HepG2 (cell line): Measurements from ENCODE around the gene RARS1. TPM values are rescaled to one million over a fixed set of nuclear protein-coding genes. Genes with fewer than 3 reads are reported as not detected.
A peak's percentile ranks its signal among the peaks of the same experiment; 100 is the strongest.

Experiments used
- EHMT2 ChIP-seq: fragments of 200-600 bp; sonication (generic); IDR thresholded peaks from 2 replicates; pipeline ENCODE4 v1.7.0; 2017; ENCODE audit warnings: antibody characterized with exemption, low read depth, low read length, borderline replicate concordance
- ETV6 ChIP-seq: sonication (generic); formaldehyde crosslinking; conservative IDR thresholded peaks from 2 replicates; pipeline ENCODE4 v1.4.0; 2020; ENCODE audit warnings: missing genetic modification reagents
- HCFC1 ChIP-seq: fragments of 150-350 bp; IDR thresholded peaks from 2 replicates; pipeline ENCODE4 v1.6.1; 2014; ENCODE audit warnings: low read depth, low read length
- HDAC6 ChIP-seq: fragments of 200-600 bp; sonication (generic); IDR thresholded peaks from 2 replicates; pipeline ENCODE4 v1.7.0; 2017; ENCODE audit warnings: mild to moderate bottlenecking, antibody characterized with exemption, low read length, low read depth
- HMGA1 ChIP-seq: sonication (generic); formaldehyde crosslinking; conservative IDR thresholded peaks from 2 replicates; pipeline ENCODE4 v1.4.0; 2020; ENCODE audit warnings: missing genetic modification reagents
- HOXA9 ChIP-seq: sonication (generic); formaldehyde crosslinking; IDR thresholded peaks from 2 replicates; pipeline ENCODE4 v1.8.1; 2022; ENCODE audit warnings: missing genetic modification reagents, mild to moderate bottlenecking, moderate library complexity, borderline replicate concordance
- JUN ChIP-seq: sonication (generic); formaldehyde crosslinking; IDR thresholded peaks from 2 replicates; pipeline ENCODE4 v1.4.0; 2020; ENCODE audit warnings: mild to moderate bottlenecking, missing genetic modification reagents
- ONECUT2 ChIP-seq: sonication (generic); formaldehyde crosslinking; IDR thresholded peaks from 2 replicates; pipeline ENCODE4 v1.4.0; 2020; ENCODE audit warnings: missing genetic modification reagents
- RERE ChIP-seq: IDR thresholded peaks from 2 replicates; pipeline ENCODE4 v1.6.1; 2016; ENCODE audit warnings: low read depth, missing genetic modification reagents, missing compliant biosample characterization
- TEAD3 ChIP-seq: optimal IDR thresholded peaks from 2 replicates; pipeline ENCODE3; 2016; ENCODE audit warnings: borderline replicate concordance
- TEF ChIP-seq: sonication (generic); formaldehyde crosslinking; IDR thresholded peaks from 2 replicates; pipeline ENCODE4 v1.5.0; 2020; ENCODE audit warnings: missing genetic modification reagents
- ZNF503 ChIP-seq: sonication (generic); formaldehyde crosslinking; IDR thresholded peaks from 2 replicates; pipeline ENCODE4 v1.4.0; 2020; ENCODE audit warnings: missing genetic modification reagents
- ZNF605 ChIP-seq: sonication (generic); formaldehyde crosslinking; IDR thresholded peaks from 2 replicates; pipeline ENCODE4 v1.8.0; 2022; ENCODE audit warnings: mild to moderate bottlenecking, missing genetic modification reagents
- ZZZ3 ChIP-seq: sonication (generic); formaldehyde crosslinking; IDR thresholded peaks from 2 replicates; pipeline ENCODE4 v1.4.0; 2020; ENCODE audit warnings: missing genetic modification reagents, mild to moderate bottlenecking, borderline replicate concordance
- polyA plus RNA-seq, 8 experiments: library from polyadenylated mRNA; depleted of rRNA in 3 of 8; stranded (reverse) in 7 of 8; unstranded in 1 of 8; fragments of >200 nt; fragmentation: Illumina TruSeq in 4 of 8; extraction: Trizol in 4 of 8; gene quantifications; 2 replicates each; pipeline versions ENCODE4 v1.2.1 to v1.2.3, GENCODE V29; 2011 to 2016; ENCODE audit warnings: low read depth in 4 of 8, missing spikeins in 1 of 8, mixed read lengths in 1 of 8; ENCODE audit not compliant: insufficient read depth in 1 of 8
- total RNA-seq, 5 experiments: library from RNA; depleted of rRNA; stranded (reverse); fragments of >200 nt; fragmentation: Illumina TruSeq; extraction: Trizol; gene quantifications; 2 replicates each; pipeline ENCODE4 v1.2.3, GENCODE V29; 2016; ENCODE audit warnings: low read depth in 1 of 5
- TF ChIP-seq, protein P1 (sequence below): sonication (generic); formaldehyde crosslinking; IDR thresholded peaks from 2 replicates; pipeline ENCODE4 v1.5.0; 2020; ENCODE audit warnings: mild to moderate bottlenecking, missing genetic modification reagents
- TF ChIP-seq, protein P2 (sequence below): sonication (generic); formaldehyde crosslinking; IDR thresholded peaks from 2 replicates; pipeline ENCODE4 v1.4.0; 2020; ENCODE audit warnings: missing genetic modification reagents

The RARS1 gene
- total and polyA plus RNA-seq, 2 of the 13 experiments (the other 11 are each of a cell fraction or from before 2014, with no cell fraction given) = 54.6 to 170 TPM

- TF ChIP-seq, protein P1, sequence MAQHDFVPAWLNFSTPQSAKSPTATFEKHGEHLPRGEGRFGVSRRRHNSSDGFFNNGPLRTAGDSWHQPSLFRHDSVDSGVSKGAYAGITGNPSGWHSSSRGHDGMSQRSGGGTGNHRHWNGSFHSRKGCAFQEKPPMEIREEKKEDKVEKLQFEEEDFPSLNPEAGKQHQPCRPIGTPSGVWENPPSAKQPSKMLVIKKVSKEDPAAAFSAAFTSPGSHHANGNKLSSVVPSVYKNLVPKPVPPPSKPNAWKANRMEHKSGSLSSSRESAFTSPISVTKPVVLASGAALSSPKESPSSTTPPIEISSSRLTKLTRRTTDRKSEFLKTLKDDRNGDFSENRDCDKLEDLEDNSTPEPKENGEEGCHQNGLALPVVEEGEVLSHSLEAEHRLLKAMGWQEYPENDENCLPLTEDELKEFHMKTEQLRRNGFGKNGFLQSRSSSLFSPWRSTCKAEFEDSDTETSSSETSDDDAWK (CRISPR knock-in tag) = no peak
- TF ChIP-seq TEF (CRISPR knock-in tag) (no peak), ZNF605 (peak; percentile 85), JUN (peak; percentile 54; the same call in 1 of the 2 replicates), ONECUT2 (CRISPR knock-in tag) (peak; percentile 60), HOXA9 (CRISPR knock-in tag) (peak; percentile 92; the same call in 1 of the 2 replicates), HCFC1 (peak; percentile 76), RERE (CRISPR knock-in tag) (no peak), ZNF503 (CRISPR knock-in tag) (peak; percentile 56; the same call in 1 of the 2 replicates), TEAD3 (peak; percentile 79), HDAC6 (no peak), HMGA1 (CRISPR knock-in tag) (no peak), ZZZ3 (CRISPR knock-in tag) (peak; percentile 92; the same call in 1 of the 2 replicates), EHMT2 (no peak), ETV6 (CRISPR knock-in tag) (no peak; the same call in 1 of the 2 replicates)
- TF ChIP-seq, protein P2, sequence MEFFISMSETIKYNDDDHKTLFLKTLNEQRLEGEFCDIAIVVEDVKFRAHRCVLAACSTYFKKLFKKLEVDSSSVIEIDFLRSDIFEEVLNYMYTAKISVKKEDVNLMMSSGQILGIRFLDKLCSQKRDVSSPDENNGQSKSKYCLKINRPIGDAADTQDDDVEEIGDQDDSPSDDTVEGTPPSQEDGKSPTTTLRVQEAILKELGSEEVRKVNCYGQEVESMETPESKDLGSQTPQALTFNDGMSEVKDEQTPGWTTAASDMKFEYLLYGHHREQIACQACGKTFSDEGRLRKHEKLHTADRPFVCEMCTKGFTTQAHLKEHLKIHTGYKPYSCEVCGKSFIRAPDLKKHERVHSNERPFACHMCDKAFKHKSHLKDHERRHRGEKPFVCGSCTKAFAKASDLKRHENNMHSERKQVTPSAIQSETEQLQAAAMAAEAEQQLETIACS = no peak
Observed at GRCh38 chr5:168486136-168486879, at the start of gene RARS1 (continued).
